ENCODE results near the gene FANCC. TPM values are rescaled to one million over a fixed set of nuclear protein-coding genes. Genes with fewer than 3 reads are reported as not detected.
"Not testable (repeated sequence)": the region's sequence is repeated elsewhere in the genome, so short reads cannot be mapped to it uniquely, and the experiment has no call there.

Gene FANCC
- total RNA-seq, 4 donors from 2014 or later: 13.8 to 32.2 (median 21.4) TPM

- TF ChIP-seq POLR2A (IDR thresholded peaks at IDR 0.05): no peak
- no peak for TF ChIP-seq CTCF (IDR thresholded peaks at IDR 0.05)
- H3K9me3 ChIP-seq: no peaks in the 10 kb centered on the region
Measured at GRCh38 chr9:95225726-95226106, 91.8 kb downstream of the FANCC start.

GRCh38 chr9:95225076-95225725, 92.3 kb downstream of the FANCC start:
- no peak overlapping the region for H3K4me3 ChIP-seq
- H3K4me1 ChIP-seq: no peaks in the 10 kb centered on the region
- no peaks in the 10 kb centered on the region for H3K27me3 ChIP-seq
- DNase-seq: no peak
- H3K27ac ChIP-seq: no peak overlapping the region
- TF ChIP-seq POLR2A (IDR thresholded peaks at IDR 0.05) (no peak), CTCF (IDR thresholded peaks at IDR 0.05) (no peak)
- no peaks in the 10 kb centered on the region for H3K36me3 ChIP-seq
- H3K9me3 ChIP-seq: no peaks in the 10 kb centered on the region

More at GRCh38 chr9:95225726-95226106, 91.8 kb downstream of the FANCC start:
- no peak overlapping the region for H3K27ac ChIP-seq
- no peaks in the 10 kb centered on the region for H3K4me1 ChIP-seq
- DNase-seq: no peak
- no peaks in the 10 kb centered on the region for H3K36me3 ChIP-seq
- H3K27me3 ChIP-seq: no peaks in the 10 kb centered on the region
- no peak overlapping the region for H3K4me3 ChIP-seq

- Histone ChIP-seq H3K36me3 (no peaks in the 10 kb centered on the region), H3K4me1 (no peaks in the 10 kb centered on the region), H3K4me3 (no peak overlapping the region), H3K9me3 (no peaks in the 10 kb centered on the region), H3K27me3 (no peaks in the 10 kb centered on the region), H3K27ac (no peak overlapping the region)
- DNase-seq: no peak
- TF ChIP-seq POLR2A (IDR thresholded peaks at IDR 0.05): no peak
- TF ChIP-seq CTCF (IDR thresholded peaks at IDR 0.05): no peak
Measured at GRCh38 chr9:95224376-95225019, 93.0 kb downstream of the FANCC start.

- not testable (repeated sequence) for H3K27me3 ChIP-seq, H3K4me3 ChIP-seq, H3K27ac ChIP-seq, H3K36me3 ChIP-seq, DNase-seq, H3K9me3 ChIP-seq, H3K4me1 ChIP-seq
Measured at GRCh38 chr9:95220352-95220751, 97.2 kb downstream of the FANCC start.

- Histone ChIP-seq H3K4me1 (no peaks in the 10 kb centered on the region), H3K9me3 (no peaks in the 10 kb centered on the region), H3K36me3 (no peaks in the 10 kb centered on the region), H3K27ac (no peak overlapping the region), H3K4me3 (no peak overlapping the region), H3K27me3 (no peaks in the 10 kb centered on the region)
- DNase-seq: no peak
- TF ChIP-seq CTCF (IDR thresholded peaks at IDR 0.05): no peak
- no peak for TF ChIP-seq POLR2A (IDR thresholded peaks at IDR 0.05)
Measured at GRCh38 chr9:95218773-95219172, 98.7 kb downstream of the FANCC start.

GRCh38 chr9:95217936-95218335, 99.6 kb downstream of the FANCC start:
- Histone ChIP-seq H3K27ac (no peak overlapping the region), H3K9me3 (no peaks in the 10 kb centered on the region), H3K4me3 (no peak overlapping the region), H3K4me1 (no peaks in the 10 kb centered on the region), H3K27me3 (no peaks in the 10 kb centered on the region), H3K36me3 (no peaks in the 10 kb centered on the region)
- no peak for DNase-seq
- TF ChIP-seq POLR2A (IDR thresholded peaks at IDR 0.05) (no peak), CTCF (IDR thresholded peaks at IDR 0.05) (no peak)
